GM10248 (cell line): ENCODE measurements around the gene SETBP1.

ENCODE experiments used
- CTCF ChIA-PET: fragments of 300-600 bp; sonication (Branson Sonifier 250); formaldehyde crosslinking; extraction: SDS; loops from one replicate; lab custom pipeline; 2021; ENCODE audit warnings: antibody characterized with exemption; lab: Yijun Ruan, JAX
- POLR2A ChIA-PET: fragments of 350-650 bp; sonication (Branson Sonifier 250); formaldehyde crosslinking; extraction: SDS; loops from one replicate; lab custom pipeline; 2020; ENCODE audit warnings: antibody characterized with exemption; lab: Yijun Ruan, JAX
- DNase-seq: peaks from one replicate; pipeline ENCODE4 v3.0.0; 2012; ENCODE audit errors: extremely low spot score
- TF ChIP-seq, protein P1 (sequence below): IDR thresholded peaks from 2 replicates; pipeline ENCODE4 v1.5.1; 2012; ENCODE audit warnings: mild to moderate bottlenecking, low read depth; ENCODE audit errors: extremely low read depth, missing control alignments, control extremely low read depth

Gene SETBP1

DNA sequence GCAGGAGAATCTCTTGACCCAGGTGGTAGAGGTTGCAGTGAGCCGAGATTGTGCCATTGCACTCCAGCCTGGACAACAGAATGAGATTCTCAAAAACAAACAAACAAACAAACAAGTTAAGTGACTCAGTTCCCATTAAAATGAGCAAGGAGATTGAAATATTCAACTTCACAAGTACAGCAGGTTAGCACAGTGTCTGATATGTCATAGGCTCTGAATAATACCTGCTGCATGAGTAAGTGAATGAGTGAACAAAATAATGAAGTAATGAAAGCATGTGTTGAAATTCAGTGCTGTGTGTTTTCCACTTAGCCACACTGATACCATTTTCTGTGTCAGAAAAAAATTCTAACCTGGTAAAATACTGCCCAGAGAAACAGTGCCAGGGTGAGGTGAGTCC, 41.9 kb upstream of the SETBP1 start:
- DNase-seq = no peak
- POLR2A ChIA-PET = no interaction called here
- TF ChIP-seq, protein P1, sequence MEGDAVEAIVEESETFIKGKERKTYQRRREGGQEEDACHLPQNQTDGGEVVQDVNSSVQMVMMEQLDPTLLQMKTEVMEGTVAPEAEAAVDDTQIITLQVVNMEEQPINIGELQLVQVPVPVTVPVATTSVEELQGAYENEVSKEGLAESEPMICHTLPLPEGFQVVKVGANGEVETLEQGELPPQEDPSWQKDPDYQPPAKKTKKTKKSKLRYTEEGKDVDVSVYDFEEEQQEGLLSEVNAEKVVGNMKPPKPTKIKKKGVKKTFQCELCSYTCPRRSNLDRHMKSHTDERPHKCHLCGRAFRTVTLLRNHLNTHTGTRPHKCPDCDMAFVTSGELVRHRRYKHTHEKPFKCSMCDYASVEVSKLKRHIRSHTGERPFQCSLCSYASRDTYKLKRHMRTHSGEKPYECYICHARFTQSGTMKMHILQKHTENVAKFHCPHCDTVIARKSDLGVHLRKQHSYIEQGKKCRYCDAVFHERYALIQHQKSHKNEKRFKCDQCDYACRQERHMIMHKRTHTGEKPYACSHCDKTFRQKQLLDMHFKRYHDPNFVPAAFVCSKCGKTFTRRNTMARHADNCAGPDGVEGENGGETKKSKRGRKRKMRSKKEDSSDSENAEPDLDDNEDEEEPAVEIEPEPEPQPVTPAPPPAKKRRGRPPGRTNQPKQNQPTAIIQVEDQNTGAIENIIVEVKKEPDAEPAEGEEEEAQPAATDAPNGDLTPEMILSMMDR = no peak
- CTCF ChIA-PET = no interaction called here

DNA sequence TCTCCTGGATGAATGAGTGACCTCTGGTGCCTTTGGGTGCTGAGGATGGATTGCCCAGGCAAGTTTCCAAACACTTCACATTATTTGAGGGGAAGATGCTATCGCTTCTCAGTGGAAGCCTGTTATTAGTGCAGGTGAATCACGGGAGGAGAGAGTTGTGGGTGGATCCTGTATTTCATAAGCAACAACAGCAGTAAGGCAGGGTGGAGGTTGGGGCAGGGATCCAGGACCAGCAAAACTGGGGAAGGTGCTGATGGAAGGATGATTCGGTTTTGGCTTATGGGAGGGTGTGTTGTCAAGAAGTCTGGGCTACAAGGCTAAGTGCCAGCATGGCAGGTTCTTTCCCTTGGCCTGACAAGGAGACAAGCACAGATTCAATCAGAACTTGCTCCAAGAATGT, 37.7 kb upstream of the SETBP1 start:
- ChIA-PET POLR2A (no interaction called here), CTCF (interaction anchor here (0.9 kb wide), 1 partner anchor 9 kb away, joined by 3 read pairs; no protein-coding TSS in a partner anchor)
- TF ChIP-seq, protein P1 = no peak
- no peak for DNase-seq

DNA sequence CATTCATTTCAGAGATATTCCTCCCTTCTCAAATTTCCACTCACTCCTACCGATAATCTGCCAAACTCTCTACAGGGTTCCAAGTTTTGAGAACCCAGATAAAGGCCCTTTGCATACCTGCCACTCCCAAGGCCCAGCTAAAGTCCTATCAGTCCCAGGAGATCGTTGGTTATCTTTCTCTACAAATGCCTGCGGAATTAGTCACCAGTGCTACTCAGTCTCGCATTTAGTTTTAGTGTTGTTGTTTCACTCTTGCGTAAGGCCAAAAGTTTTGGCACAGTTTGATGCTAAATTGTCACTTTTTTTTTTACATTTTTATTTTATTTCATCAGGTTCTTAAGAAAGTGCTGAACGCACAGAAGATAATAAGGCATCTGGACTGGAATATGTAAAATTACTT, 29.2 kb upstream of the SETBP1 start:
- POLR2A ChIA-PET = no interaction called here
- TF ChIP-seq, protein P1 = no peak
- CTCF ChIA-PET = interaction anchor here (1.0 to 1.4 kb wide), 2 partner anchors 10 to 28 kb away, joined by 3 to 4 read pairs; no protein-coding TSS in a partner anchor
- DNase-seq = no peak

DNA sequence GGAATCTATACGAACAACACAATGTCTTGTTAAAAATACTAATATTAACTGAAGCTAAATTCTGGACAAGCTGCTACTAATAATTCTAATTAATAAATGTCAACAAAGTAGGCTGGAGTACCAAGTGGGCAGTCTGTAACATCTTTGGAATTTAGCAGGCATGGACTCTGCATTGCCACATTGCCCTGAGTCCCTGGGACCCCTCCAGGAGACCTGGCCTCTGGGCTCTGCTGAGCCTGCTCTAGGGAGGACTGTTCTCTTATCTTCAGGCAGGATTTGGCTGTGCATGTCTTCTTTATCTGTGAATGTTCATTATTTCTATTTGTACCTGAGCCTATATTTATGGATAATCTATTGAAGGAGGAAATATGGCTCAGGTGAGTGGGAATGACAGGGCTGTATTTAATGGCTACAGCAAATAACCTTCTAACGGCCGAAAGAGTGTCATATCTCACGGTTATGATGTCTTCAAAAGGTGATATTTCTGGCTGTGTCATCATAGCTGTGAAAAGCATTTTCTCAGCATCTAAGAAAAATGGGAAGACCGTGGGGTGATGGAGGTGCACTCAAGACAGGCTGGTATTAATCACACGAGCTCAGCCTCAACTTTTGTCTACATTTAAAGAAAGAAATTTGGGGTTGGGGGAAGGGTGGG, 28.6 kb upstream of the SETBP1 start:
- no peak for DNase-seq
- TF ChIP-seq, protein P1 = no peak
- ChIA-PET CTCF (interaction anchor here (1.4 kb wide), 1 partner anchor 27 kb away, joined by 3 read pairs; no protein-coding TSS in a partner anchor), POLR2A (no interaction called here)

DNA sequence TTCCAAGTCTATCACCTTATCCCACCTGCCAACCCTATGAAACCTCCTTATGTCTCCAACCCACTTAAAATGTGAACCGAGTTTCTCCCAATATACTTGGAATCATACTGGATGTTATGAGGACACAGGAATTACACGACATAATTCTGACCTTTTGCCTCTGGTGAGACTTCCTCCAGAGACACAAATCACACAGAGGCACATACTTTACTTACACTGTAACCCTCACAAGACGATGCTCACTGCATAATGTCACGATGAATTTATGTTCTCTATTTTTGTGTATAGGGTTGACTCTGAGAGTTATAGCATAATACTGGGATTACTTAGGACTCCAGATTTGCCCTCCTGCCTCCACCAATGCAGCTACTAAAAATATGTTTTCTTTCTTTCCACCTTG, 28.0 kb upstream of the SETBP1 start:
- CTCF ChIA-PET = no interaction called here
- no peak for DNase-seq
- POLR2A ChIA-PET = no interaction called here
- TF ChIP-seq, protein P1 = no peak

DNA sequence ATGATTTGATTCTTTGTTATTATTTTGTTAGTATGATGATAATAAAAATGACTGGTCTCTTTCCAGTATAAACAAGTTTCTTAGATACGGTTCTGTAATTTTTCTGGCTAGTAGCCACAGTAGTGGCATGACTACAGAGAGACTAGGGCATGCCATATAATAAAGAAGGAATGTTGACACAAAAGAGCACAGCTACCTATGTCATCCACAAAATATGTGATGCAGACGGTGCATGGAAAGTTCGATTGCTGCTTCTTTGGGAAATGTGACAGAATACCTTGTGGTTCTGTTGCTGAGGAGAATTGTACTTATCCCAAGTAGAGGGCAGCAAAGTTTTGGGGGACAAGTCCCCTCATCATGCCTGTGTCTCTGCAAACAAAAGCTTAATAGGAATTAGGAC, 26.1 kb upstream of the SETBP1 start:
- ChIA-PET POLR2A (no interaction called here), CTCF (interaction anchor here (0.9 to 2.7 kb wide), 4 partner anchors 13 to 38 kb away, joined by 3 to 9 read pairs (median 4); no protein-coding TSS in a partner anchor)

More for the DNA sequence above, 26.1 kb upstream of the SETBP1 start:
- no peak for DNase-seq
- TF ChIP-seq, protein P1 = no peak
